Renal cortical epithelial cell (primary cell): Measurements from ENCODE around the gene PALMD. TPM values are rescaled to one million over a fixed set of nuclear protein-coding genes. Genes with fewer than 3 reads are reported as not detected.

ENCODE experiments used
- DNase-seq: peaks from one replicate; pipeline ENCODE4 v3.0.0-alpha.2; 2011; ENCODE audit warnings: low read depth
- total RNA-seq: library from RNA; depleted of rRNA; stranded (reverse); fragments of >200 nt; gene quantifications from 2 replicates; pipeline ENCODE4 v1.2.3, GENCODE V29; 2014

The PALMD gene
- total RNA-seq, 1 donor from 2014 or later, result 0.20 TPM

DNA sequence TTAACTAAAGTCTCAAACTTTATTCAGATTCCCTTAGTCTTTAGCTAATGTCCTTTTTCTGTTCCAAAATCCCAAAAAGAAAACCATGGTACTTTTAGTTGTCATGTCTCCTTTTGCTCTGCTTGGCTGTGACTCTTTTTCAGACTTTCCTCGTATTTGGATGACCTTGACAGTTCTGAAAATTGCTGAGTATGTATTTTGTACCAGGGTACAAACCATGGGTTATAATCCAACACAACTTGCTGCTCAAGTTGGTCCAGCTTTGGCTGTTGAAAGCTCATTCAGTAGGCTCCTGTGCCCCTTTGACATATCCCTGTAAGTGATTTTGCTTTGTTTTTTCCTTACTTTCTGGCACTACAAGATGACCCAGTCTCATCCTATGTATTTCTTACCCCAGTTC is 51.7 kb downstream of the PALMD start:
- DNase-seq, result no peak

DNA sequence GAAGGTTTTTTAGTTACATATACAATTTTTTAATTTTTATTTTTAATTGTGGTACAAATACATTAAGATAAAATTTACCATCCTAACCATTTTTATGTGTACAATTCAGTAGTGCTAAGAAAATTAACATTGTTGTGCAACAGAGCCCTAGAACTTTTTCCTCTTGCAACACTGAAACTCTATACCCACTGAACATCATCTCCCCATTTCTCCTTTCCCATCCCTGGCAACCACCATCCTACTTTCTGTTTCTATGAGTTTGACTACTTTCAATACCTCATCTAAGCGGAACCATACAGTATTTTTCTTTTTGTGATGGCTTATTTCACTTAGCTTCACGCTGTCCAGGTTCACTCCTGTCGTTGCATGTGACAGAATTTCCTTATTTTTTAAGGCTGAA is 54.1 kb downstream of the PALMD start:
- DNase-seq, result no peak

DNA sequence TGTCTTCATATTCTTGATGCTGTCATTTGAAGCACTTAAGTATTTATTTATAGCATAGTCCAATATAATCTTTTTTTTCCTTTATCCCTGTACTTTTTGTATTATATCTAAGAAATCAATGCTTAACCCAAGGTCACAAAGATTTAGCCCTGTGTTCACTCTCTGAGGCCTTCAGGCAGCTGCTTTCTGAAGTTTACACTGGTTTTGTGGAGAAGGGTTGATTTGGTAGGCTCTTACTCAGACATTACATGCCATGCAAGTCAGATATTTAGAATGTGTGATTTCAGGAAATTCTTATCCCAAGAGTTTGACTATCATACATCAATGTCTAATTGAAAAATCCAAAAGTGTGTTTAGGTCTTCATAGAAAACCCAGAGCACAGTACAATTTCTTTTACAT is 56.3 kb downstream of the PALMD start:
- no peak for DNase-seq

DNA sequence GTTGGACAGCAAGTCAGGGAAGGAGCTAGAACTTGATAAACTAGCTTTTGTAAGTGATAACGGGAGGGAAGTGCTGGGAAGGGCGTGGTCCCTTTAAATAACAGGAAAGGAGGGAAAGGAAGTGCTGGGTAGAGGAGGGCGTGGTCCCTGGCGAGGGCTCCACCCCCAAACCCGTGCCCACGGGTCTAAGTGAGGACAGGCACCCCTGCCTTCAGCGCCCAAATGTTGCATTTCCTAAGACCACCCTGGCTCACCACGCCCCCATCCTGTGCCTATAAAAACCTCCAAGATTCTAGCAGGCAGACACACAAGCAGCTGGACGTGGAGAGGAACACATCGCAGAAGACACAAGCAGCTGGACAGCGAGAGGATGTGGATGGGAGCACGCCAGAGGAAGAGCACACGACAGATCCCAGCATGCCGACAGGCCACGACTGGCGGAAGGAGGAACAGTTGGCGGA is 58.5 kb downstream of the PALMD start:
- no peak for DNase-seq

DNA sequence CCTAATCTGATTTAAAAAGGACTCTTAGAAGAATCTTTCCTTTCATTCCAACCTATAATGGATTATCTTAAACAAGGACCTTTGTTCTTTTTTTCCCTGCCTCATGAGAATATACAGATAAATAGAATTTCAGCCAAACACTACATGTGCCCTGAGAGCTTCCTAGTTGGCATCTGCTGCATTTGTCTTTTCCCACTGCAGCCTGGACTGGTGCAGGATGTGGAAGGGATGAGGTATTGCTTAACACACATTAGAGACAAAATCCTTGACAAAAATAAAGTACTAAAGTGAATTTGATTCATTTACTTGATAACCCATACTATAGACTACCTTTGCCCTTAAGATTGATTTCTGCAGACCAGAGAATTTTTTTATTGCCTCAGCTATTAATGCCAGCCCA is 59.5 kb downstream of the PALMD start:
- DNase-seq, result no peak

DNA sequence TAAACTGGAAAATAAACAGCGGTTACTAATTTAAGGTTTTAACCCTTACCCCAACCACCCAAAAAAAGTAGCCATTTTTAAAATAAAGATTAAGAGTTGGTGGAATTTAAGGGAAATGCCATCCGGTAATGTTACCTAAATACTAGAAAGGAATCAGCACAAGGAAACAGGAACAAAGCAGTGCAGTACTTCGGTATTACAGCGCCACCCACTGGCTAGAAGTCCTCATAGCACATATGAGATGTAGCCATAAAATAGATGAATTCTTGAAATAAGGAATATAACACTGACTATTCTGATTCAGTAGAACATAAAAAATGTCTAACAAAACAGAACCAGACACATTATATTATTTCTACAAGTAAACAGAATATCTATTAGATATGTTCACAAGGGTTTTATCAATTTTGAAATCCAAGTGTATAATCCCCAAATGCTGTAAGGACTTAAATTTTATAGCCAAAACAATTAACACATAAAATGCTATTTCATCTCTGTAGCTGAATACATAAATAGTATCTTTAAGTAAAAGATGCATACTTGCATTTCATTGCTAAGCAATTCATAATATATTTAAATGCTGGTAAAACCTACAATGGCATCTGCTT is 61.7 kb downstream of the PALMD start:
- peak; percentile 58 for DNase-seq

DNA sequence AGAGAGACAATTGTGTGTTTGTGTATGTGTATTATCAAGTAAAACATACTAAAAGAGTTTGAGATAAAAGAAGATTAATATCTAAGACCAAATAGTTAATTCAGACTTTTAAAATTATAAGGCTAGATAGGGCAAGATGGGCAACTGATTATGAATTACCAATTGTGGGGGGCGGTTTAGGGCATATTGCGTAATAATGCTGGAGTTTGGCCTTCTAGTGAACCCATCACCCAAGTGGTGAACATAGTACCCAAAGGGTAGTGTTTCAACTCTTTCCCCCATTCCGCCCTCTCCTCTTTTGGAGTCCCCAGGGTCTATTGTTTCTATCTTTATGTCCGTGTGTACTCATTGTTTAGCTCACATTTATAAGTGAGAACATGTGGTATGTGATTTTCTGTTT is 65.1 kb downstream of the PALMD start:
- no peak for DNase-seq

DNA sequence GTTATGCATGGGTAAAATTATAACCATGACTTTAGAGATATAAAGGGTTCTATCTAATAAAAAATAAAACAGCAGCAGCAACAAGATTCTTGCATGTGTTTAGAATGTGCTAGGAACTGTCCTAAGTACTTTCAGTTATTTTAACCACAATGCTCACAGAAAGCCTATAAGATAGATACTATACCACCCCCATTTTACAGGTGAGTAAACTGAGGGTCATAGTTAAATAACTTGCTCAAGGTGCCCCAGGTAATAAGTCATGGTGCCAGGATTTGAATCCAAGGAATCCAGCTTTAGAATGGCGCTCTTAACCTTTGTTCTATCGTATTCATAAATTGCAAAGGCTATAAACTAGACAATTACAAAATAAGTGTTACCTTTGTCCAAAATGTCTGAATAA is 67.1 kb downstream of the PALMD start:
- DNase-seq, result no peak

DNA sequence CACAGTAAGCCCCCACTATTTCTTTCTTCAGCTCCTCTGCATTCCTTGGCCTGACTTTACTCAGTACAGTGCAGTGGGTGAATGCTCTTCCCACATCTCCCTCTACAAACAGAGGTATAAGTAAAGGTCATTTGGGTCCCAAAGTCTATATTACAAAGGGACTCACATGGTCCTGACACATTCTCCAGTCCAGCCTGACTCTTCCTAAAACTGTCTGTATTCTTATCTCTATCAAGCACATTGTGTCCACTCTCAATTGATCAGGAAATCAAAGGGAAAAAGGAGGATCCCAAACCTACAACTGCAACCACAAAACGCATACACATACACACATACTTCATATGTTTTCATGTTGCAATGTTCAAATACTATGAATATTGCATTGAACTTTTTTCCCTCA is 71.1 kb downstream of the PALMD start:
- no peak for DNase-seq

DNA sequence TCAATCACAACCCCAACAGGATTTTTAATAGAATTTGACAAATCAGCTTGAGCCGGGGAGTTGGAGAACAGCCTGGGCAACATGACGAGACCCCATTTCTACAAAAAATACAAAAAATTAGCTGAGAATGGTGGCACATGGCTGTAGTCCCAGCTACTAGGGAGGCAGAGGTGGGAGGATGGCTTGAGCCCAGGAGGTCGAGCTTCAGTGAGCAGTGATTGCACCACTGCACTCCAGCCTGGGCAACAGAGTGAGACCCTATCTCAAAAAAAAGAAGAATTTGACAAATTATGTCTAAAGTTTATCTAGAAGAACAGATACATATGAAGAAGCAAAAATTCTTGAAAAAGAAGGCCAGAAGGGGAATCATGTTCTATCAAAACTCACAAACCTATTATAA is 77.3 kb downstream of the PALMD start:
- DNase-seq, result no peak

DNA sequence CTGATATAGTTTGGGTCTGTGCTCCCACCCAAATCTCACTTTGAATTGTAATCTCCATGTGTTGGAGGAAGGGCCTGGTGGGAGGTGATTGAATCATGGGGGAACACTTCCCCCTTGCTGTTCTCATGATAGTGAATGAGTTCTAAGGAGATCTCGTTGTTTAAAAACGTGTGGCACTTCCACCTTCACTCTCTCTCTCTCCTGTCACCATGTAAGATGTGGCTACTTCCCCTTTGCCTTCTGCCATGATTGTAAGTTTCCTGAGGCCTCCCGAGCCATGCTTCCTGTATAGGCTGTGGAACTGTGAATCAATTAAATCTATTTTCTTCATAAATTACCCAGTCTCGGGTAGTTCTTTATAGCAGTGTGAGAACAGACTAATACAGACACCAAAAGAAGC is 80.1 kb downstream of the PALMD start:
- DNase-seq, result no peak

DNA sequence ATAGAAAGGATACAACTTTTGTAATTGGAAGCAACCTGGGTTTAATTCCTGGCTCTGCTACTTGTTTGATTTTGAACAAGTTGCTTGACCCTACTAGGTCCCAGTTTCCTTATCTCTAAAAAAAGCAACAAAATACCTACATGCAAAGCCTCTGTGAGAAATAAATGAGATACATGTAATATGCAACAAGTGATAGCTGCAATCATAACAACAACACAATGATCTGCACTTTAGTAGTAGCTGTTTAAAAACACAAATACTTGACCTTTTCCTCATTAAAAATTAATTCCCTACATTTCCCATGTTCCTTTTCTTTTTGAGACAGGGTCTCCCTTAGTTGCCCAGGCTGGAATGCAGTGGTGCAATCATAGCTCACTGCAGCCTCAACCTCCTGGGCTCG is 80.5 kb downstream of the PALMD start:
- no peak for DNase-seq

DNA sequence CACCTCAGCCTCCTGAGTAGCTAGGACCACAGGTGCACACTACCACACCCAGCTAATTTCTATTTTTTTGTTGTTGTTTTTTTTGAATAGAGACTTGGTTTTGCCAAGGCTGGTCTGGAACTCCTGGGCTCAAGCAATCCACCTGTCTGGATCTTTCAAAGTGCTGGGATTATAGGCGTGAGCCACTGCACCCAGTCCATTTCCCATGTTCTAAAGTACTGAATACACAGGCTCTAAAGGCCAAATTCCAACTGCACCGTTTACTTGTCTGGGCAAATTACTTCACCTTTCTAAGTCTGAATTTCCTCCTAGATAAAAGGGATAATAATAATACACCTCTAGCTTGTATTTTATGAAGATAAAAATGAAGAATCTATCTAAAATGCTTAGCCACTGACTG is 80.9 kb downstream of the PALMD start:
- no peak for DNase-seq

DNA sequence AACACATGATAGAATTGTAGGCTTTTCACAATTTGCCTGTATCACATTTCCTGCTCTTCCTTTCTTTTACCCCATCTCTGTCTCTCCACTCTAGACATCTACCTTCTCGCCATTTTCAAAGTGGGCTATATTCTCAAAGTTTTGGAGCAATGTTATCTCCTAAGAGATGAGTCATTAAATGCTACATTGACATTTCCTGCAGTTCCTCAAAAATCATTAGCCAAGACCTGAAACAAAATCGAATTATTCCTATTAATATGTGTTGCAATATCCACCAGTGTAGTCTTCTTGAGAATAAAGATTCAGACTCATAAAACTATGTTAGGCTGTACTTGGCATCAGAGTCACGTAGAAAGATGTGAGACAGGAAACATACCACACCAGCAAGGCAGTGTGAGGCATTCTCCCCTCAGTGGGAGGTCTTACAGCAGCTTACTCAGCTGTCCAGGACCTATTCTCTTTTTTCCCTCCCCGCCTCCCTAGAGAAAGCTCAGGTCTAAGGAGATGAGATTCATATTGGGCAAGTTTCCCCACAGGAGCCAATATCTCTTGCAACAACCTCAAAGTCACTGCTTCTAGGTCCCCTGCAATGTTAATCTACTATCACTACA is 81.8 kb downstream of the PALMD start:
- DNase-seq, result peak; percentile 76

DNA sequence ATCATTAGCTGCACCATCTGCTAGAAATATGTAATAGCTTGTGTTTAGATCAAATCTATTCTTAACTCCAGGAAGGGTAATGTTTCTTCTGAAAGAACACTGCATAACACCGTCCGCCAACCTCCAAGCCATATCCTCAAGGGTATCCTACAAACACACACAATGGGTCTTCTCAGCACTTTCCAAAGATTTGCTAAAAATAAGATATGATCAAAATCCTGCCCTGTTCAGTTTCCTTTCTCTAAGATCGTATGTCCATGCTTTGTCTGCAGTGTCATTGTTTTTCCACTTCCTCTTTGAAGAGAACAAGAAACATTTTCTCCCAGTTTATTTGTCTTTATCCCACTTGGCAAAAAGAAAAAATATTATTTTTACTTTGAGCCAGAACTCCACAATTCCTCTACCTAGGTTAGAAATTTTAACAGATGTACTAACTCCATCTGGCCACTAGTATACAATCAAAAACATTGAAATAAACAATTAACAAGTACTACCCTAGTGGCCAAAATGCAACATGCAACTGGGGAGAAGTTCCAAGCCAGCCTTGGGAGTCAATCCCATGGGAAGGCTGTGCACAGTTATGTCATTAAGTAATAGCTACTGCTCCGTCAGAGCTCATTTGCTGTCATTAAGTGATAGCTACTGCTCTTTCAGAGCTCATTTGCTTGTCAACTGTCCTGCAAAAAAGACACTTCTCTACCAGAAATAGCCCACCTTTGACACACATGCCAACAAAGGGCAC is 82.8 kb downstream of the PALMD start:
- DNase-seq, result no peak

DNA sequence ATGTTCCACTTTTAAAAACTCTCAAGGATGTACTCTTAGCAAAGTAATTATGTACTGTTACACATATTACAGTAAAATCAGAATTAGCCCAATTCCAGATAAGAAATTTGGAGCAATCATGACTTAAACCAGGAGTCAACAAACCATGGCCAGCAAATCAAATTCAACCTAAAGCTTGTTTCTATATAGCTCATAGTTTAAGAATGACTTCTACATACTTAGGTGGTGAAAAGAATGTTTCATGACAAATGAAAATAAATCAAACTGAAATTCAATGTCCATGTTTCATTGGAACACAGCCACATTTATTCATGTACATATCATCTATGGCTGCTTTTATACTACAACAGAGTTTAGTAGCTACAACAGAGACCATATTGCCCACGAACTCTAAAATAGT is 85.5 kb downstream of the PALMD start:
- no peak for DNase-seq

DNA sequence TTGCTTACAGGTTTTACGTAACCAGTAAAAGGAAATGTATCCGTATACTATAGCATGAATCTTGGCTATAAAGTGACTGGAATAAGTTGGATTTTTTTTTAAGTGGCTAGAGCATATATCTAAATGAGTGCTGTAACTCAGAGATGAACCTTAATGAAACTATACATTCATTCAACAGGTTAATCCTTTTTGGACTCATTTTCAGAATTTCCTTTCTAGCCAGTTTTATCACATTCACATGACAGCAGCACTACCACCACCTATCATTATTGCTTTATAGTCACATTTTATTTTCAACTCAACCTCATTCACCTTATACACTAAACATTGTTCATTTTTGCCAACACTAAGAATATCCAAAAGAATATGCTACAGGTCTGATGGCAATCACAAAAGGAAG is 89.9 kb downstream of the PALMD start:
- DNase-seq, result no peak

DNA sequence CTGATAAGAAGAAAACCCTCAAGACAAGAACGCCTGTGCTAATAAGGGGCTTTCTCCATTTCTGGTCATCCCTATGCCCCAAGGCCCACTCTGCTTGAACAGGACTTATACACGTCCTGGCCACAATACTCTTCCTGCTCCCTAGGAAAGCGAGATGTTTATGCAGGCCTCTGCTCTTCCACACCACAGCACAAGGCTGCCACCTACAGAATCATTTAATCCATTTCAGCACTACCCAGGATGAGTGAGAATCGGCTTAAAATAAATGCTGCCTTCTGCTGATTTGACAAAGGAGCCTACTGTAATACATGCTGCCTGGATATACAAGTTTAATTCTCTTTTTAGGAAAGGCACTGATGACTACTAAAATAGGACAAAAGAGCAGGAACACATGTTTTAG is 91.1 kb downstream of the PALMD start:
- peak; percentile 68 for DNase-seq

DNA sequence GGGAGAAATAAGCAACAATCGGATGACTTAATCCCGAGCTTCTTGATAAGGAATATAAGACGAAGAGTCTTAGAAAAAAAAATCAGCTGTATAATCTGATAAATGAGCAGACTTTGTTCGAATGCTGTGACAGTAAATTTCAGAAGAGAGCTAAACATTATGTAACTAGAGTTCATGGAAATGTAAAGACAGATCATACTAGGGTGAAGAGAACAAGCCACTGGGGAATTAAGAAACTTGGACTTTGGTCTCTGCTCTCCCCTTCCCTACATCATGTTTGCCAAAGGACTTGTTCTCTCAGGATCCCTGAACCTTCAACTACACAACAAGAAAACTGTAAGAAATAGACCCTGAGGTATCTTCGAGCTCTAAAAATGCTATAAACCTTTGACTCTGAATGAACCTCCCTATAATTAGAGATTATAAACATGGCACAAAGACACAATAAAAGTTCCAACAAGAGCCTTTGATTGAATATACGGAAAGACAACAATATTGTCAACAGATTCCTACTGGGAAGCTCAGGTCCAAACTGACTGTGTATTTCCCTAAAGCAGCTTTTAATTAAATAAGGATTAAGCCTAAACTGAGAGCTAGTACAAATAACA is 93.0 kb downstream of the PALMD start:
- DNase-seq, result no peak

DNA sequence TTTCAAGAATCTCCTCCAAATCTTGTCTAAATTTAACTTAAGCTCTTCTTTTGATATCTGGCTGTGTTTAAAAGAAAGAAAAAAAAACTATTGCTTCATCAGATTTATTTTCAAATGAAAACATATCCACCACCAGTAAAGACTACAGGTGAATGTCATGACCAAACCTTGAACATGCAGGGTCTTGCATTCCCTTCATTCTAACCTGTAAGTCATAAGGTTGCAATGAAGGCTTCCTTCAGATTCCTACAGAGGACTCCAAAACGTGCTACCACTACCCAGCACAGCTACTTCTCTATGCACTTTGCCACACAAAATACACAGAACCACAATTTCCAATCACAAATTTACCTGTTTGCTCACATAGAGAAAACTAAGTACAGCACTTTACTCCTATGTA is 94.2 kb downstream of the PALMD start:
- no peak for DNase-seq
